Stimulated activated CD8-positive, alpha-beta memory T cell treated with anti-CD3 and anti-CD28 coated beads, Interleukin-2, amount 100 ng/mL, for 48 hours (primary cell): ENCODE results near the gene PYURF.

ENCODE experiments used
- DNase-seq, 2 donors: peaks; one replicate each; pipeline ENCODE4 v3.0.0-alpha.2; 2020; ENCODE audit warnings: low read depth in 2 of 2

Gene PYURF

GRCh38 chr4:88523325-88524129, at the start of gene PYURF:
Gene PYURF (minus strand): TSS chr4:88523776. CDS start chr4:88523700, 76 bp downstream.
- DNase-seq, result peak; percentile 87 to 89

GRCh38 chr4:88570001-88570400, 46.4 kb upstream of the PYURF start:
- DNase-seq, result no peak

- no peak for DNase-seq
Observed at GRCh38 chr4:88567591-88567990, 44.0 kb upstream of the PYURF start.

GRCh38 chr4:88549815-88550214, 26.2 kb upstream of the PYURF start:
- no peak for DNase-seq

GRCh38 chr4:88539322-88540068, 15.9 kb upstream of the PYURF start:
- peak; percentile 66 to 71 for DNase-seq

GRCh38 chr4:88537709-88538108, 14.1 kb upstream of the PYURF start:
- DNase-seq, result no peak

- peak in 1 of 2 donors; percentile 6 for DNase-seq
Observed at GRCh38 chr4:88535090-88535755, 11.6 kb upstream of the PYURF start.

GRCh38 chr4:88533937-88534750, 10.6 kb upstream of the PYURF start:
- DNase-seq, result no peak

GRCh38 chr4:88533088-88533790, 9.7 kb upstream of the PYURF start:
- DNase-seq, result no peak

GRCh38 chr4:88531549-88531948, 8.0 kb upstream of the PYURF start:
- DNase-seq, result no peak

- DNase-seq, result no peak
Observed at GRCh38 chr4:88528861-88529260, 5.3 kb upstream of the PYURF start.

GRCh38 chr4:88527787-88528186, 4.2 kb upstream of the PYURF start:
- DNase-seq, result no peak

- DNase-seq, result no peak
Observed at GRCh38 chr4:88526221-88526815, 2.7 kb upstream of the PYURF start.

GRCh38 chr4:88524171-88524570, 595 bp upstream of the PYURF start:
- DNase-seq, result no peak

GRCh38 chr4:88522702-88523324, 763 bp downstream of the PYURF start:
- peak in 1 of 2 donors; percentile 30 for DNase-seq

GRCh38 chr4:88518911-88519310, 4.7 kb downstream of the PYURF start:
- no peak for DNase-seq

- no peak for DNase-seq
Observed at GRCh38 chr4:88517825-88518224, 5.8 kb downstream of the PYURF start.

GRCh38 chr4:88516746-88517145, 6.8 kb downstream of the PYURF start:
- no peak for DNase-seq

- DNase-seq, result no peak
Observed at GRCh38 chr4:88514557-88515511, 8.7 kb downstream of the PYURF start.
